Fibroblast of skin of right biceps (primary cell): Measurements from ENCODE around the gene BAIAP2.

Experiments
- DNase-seq: peaks from one replicate; pipeline ENCODE4 v3.0.0-alpha.2; 2013

BAIAP2 gene

DNA sequence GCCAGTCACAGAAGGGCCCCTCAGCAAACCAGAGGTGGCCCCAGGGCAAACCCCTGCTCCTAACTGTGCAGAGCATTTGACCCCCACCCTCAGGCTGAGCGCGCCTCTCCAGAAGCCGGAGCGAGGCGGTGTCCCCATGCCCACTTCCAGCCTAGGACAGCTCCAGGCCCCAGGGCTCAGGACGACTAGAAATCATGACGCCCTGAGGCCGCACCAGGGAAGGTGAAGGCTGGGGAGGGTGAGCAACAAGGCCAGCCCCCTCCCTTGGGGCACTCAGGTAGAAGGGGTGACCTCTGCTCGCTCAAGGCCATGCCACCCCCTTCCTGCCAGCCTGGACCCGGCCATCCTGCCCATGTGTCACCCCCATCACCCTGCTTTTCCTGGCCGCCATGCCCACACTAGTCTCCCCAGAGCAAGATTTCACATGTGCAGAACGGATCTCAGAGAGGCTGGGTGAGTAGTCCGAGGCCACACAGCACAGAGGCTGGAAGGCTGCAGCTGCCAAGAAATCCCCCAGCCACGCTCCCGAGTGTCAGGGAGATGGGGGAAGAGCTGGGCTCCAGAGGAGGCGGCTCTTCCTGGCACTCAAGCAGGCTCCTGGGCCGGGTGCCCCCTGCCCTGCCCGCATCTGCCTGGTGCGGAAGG is 128.2 kb downstream of the BAIAP2 start:
- no peak for DNase-seq

GRCh38 chr17:81163703-81164370 is 128.9 kb downstream of the BAIAP2 start:
- no peak for DNase-seq

- DNase-seq, result no peak
These were observed 129.7 kb downstream of the BAIAP2 start for GRCh38 chr17:81164371-81165245.

GRCh38 chr17:81165246-81166032 is 130.5 kb downstream of the BAIAP2 start, which contains the start of gene PVALEF:
Gene PVALEF (plus strand): TSS chr17:81165507. CDS start chr17:81181227, 15,720 bp downstream.
- DNase-seq, result no peak

GRCh38 chr17:81166033-81166492 is 131.1 kb downstream of the BAIAP2 start, which contains the start of gene AATK:
Gene AATK (minus strand): TSS chr17:81166221. CDS start chr17:81165992, 229 bp downstream.
- DNase-seq, result no peak
